GM23338 (cell line): ENCODE data around the gene DIDO1.

Source experiments
- CREB1 ChIP-seq: fragments of 250-450 bp; sonication (Bioruptor Pico); IDR thresholded peaks from 2 replicates; pipeline ENCODE4 v1.5.0; 2020; ENCODE audit warnings: low read depth, mild to moderate bottlenecking, moderate library complexity
- CTCF ChIP-seq, 2 experiments: fragments of 200-600 bp in 1 of 2; sonication (generic) in 1 of 2; conservative IDR thresholded peaks; 2 replicates each; pipeline versions ENCODE4 v1.5.1 to v1.6.1; 2016 to 2017; ENCODE audit warnings: antibody characterized with exemption in 2 of 2, low read depth in 2 of 2, mild to moderate bottlenecking in 2 of 2, moderate library complexity in 1 of 2
- ETS1 ChIP-seq: IDR thresholded peaks from 2 replicates; pipeline ENCODE4 v1.6.1; 2016; ENCODE audit warnings: antibody characterized with exemption
- EZH2 ChIP-seq: fragments of 200-600 bp; sonication (generic); IDR thresholded peaks from one replicate; pipeline ENCODE4 v1.8.0; 2017; ENCODE audit warnings: antibody characterized with exemption, mild to moderate bottlenecking, low read depth; ENCODE audit not compliant: unreplicated experiment
- POLR2AphosphoS5 ChIP-seq: IDR thresholded peaks from 2 replicates; pipeline ENCODE4 v1.6.1; 2016; ENCODE audit warnings: antibody characterized with exemption, low read depth
- ZNF114 ChIP-seq: fragments of 250-450 bp; sonication (Bioruptor Pico); IDR thresholded peaks from 2 replicates; pipeline ENCODE4 v1.5.0; 2020; ENCODE audit warnings: mild to moderate bottlenecking, moderate library complexity
- TF ChIP-seq, protein P1 (sequence below): IDR thresholded peaks from one replicate; pipeline ENCODE4 v1.6.1; 2018; ENCODE audit warnings: antibody characterized with exemption; ENCODE audit not compliant: unreplicated experiment

- no peak for TF ChIP-seq ETS1
- no peak for TF ChIP-seq CTCF (conservative IDR thresholded peaks at IDR 0.05; ENCODE audit: low read depth in 2 of 2)
- TF ChIP-seq POLR2AphosphoS5 = no peak
- no peak for TF ChIP-seq EZH2
- no peak for TF ChIP-seq ZNF114 (CRISPR knock-in tag)
- TF ChIP-seq CREB1 = no peak
- TF ChIP-seq, protein P1, sequence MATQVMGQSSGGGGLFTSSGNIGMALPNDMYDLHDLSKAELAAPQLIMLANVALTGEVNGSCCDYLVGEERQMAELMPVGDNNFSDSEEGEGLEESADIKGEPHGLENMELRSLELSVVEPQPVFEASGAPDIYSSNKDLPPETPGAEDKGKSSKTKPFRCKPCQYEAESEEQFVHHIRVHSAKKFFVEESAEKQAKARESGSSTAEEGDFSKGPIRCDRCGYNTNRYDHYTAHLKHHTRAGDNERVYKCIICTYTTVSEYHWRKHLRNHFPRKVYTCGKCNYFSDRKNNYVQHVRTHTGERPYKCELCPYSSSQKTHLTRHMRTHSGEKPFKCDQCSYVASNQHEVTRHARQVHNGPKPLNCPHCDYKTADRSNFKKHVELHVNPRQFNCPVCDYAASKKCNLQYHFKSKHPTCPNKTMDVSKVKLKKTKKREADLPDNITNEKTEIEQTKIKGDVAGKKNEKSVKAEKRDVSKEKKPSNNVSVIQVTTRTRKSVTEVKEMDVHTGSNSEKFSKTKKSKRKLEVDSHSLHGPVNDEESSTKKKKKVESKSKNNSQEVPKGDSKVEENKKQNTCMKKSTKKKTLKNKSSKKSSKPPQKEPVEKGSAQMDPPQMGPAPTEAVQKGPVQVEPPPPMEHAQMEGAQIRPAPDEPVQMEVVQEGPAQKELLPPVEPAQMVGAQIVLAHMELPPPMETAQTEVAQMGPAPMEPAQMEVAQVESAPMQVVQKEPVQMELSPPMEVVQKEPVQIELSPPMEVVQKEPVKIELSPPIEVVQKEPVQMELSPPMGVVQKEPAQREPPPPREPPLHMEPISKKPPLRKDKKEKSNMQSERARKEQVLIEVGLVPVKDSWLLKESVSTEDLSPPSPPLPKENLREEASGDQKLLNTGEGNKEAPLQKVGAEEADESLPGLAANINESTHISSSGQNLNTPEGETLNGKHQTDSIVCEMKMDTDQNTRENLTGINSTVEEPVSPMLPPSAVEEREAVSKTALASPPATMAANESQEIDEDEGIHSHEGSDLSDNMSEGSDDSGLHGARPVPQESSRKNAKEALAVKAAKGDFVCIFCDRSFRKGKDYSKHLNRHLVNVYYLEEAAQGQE = no peak
Measured at GRCh38 chr20:62844182-62844581, 82.1 kb downstream of the DIDO1 start.
